HG02798 (cell line): ENCODE results near the gene HORMAD2.

Experiments used
- ATAC-seq: cut with Tn5 transposase; IDR thresholded peaks from one replicate; pipeline ENCODE4 v1.9.1; 2021; ENCODE audit warnings: mild to moderate bottlenecking; ENCODE audit not compliant: unreplicated experiment, poor library complexity

HORMAD2 gene

DNA sequence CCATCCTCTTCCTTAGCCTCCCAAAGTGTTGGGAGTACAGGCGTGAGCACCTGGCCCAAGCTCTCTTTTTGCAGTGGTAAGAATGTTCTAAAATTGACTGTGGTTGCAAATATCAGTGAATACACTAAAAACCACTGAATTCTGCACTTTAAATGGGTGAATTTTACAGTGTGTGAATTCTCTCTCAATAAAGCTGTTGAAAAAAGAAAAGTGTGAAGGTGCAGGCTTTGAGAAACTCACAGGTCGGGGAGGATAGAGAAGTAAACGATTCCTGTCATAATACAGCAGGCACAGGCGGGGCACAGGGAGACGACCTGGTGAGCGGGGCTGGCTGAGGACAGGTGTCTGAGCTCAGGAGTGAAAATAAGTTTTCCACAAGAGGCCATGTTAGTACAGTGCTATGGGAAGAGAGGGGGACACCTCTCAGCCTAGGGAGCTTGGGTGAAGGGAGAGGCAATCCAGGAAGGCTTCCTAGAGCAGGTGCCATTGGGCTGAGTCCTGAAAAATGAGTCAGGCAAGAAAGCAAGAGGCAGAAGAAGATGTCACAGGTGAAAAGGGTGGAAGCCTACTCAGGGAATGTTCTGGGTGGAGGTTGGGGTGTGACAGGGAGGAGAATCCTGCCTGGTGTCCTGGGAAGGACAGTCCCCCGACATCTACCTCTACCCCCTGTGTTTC is 140.2 kb downstream of the HORMAD2 start:
- no peak for ATAC-seq

DNA sequence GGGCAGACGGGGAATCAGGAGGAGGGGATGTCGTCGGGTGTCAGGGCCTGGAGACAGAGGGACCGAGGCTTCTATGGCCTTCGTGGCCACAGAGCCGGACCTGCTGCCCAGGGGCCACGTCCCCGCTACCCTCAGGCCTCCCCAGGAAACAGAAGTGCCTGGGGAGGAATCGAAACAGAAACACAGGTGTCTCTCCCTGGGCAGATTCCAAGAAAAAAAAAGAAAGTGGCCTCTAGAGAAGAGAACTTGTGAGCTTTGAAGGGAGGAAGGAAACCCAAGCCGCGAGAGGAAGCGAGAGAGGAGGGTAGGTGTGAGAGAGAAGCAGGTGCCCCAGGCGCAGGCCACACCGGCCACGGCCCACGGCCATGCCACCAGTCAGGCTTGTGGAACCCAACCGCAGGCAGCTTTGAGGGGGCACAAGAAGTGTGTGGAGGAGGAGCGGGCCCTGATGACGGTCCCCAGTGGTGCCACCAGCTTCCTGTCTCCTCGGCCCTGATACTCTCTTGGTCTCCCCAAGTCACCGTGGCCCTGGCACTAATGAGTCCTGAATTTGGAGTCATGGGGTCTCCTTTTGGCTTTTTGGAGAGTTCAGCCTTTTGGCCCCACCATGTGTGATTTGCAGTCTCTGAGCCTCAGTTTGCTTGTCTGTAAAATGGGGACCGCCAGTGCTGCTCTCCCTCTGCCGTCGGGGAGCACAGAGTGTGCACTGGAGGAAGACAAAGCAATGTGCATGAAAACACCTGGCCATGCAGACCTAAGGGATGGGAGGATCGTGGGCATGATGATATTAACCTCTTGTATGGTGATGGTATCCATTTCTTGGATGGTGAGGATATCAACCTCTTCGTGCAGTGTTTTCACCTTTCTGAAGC is 141.1 kb downstream of the HORMAD2 start:
- ATAC-seq, result no peak

DNA sequence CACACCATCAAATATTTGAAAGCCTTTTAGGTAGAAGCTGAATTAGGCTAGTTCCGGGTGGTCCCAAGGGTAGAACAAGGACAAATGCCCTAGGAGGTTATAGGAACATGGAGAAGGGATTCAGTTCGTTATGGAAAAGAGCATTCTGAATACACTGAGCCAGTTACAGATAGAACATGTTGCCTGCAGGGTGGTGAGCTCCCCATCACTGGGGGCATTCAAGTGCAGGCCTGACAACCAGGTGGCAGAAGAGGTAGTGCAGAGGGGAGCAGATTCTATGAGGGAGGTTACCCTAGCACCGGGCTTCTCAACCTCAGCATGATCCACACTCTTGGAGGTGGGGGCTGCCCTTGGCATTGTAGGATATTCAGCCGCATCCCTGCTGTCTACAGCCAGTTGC is 142.1 kb downstream of the HORMAD2 start:
- no peak for ATAC-seq

DNA sequence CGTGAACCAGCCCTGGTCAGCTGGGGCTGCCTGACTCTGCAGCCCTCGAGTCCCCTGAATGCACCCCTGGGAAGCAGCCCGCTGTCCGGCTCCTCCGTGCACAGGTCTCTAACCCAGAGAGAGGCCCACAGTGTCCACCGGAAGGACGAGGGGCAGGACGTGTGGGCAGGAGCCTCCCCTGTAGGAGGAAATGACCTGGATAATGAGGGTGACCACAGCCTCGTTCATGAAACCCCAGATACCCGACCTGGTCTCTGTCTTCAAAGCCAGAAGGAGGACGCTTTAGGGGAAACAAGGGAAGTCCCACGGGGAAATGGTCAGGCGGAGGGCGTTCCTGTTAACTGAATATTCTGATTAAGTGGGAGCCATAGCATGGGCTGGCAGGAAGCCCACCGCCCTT is 143.0 kb downstream of the HORMAD2 start:
- ATAC-seq, result no peak

DNA sequence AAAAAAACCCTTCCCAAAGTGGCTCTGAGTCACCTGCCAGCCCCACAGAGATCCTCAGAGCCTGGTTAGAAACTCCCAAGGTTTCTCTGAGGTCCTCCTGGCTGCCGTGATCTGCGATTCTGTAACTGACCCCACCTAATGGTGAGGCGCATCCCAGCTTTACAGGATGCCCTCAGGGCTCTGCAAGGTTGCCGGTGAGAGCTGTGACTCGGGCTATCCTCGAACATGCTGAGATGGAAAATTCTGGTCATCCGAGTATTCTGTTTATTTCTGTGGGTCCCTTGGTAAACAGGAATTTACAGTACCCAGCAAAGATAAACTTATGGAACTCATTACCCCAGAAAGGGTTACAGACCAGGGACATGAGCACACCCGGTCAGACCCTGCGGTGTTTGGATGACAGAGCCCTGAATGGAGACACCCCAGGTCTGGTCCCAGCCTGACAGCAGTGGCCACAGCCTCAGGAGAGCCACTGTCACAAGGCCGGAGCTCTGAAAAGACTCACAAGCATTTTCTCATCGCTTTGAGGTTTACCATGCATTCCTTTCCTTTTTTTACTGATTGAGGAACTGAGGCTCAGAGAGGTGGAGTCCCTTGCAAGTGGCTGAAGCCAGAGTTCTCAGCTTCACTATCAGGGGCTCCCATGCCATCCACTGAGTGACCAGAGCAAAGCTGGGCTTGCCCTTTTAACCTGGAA is 144.0 kb downstream of the HORMAD2 start:
- no peak for ATAC-seq

DNA sequence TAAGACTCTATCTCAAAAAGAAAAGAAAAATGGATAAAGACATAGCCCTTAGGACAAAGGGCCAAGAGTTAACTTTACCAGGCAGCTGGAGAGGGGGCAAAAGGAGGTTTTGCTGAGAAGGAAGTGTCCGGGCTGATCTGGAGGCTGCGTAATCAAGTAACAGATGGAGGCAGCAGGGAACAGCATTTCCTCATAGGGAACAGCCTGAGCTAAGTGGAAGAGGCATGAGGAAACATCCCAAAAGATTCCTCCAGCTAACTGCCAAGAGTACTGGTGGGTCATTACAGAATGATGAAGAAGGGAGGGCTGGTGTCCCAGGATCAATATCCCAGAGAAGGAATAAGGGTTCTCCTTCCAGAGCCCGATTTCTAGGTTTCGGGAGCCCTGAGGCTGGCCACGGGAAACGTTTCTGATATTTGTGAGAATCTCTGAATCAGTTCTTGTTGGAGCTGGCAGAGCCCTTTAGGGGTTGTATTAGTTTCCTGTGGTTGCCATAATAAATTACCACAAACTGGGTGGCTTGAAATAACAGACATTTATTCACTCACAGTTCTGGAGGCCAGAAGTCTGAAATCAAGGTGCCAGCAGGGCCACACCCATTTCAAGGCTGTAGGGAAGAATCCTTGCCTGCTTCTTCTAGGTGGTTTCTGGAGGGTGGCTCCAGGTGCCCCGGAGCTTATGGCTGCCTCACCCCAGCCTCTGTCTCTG is 145.1 kb downstream of the HORMAD2 start:
- no peak for ATAC-seq

DNA sequence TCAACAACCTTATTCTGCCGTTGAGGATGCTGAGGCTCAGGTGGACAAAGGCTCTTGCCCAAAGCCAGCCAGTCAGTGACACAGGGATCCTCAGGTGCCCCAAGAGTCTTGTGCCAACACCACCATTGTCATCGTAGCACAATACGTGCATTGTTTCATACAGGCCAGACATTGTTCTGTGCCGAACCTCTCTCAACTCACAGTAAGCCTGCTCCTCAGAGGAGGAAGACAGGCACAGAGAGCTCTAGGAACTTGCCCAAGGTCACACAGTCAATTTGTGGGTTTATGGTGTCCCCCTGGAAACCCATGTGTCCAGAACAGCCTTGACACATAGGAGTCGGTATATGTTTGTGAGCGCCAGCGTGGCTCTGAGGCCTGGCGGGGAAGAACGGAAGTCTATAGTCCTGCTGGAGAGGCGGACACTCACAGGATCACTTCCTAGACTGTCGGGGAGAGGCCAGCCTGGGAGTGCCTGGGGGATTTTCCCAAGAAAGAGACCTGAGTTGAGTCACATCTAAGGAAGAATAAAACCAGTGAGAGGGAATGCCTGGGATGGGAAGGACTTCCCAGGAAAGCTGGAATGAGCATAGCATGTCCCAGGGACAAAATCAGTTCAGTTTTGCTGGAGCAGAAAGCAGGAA is 146.0 kb downstream of the HORMAD2 start:
- ATAC-seq, result no peak
